ENCODE measurements around the gene RORC.

Gene RORC

DNA sequence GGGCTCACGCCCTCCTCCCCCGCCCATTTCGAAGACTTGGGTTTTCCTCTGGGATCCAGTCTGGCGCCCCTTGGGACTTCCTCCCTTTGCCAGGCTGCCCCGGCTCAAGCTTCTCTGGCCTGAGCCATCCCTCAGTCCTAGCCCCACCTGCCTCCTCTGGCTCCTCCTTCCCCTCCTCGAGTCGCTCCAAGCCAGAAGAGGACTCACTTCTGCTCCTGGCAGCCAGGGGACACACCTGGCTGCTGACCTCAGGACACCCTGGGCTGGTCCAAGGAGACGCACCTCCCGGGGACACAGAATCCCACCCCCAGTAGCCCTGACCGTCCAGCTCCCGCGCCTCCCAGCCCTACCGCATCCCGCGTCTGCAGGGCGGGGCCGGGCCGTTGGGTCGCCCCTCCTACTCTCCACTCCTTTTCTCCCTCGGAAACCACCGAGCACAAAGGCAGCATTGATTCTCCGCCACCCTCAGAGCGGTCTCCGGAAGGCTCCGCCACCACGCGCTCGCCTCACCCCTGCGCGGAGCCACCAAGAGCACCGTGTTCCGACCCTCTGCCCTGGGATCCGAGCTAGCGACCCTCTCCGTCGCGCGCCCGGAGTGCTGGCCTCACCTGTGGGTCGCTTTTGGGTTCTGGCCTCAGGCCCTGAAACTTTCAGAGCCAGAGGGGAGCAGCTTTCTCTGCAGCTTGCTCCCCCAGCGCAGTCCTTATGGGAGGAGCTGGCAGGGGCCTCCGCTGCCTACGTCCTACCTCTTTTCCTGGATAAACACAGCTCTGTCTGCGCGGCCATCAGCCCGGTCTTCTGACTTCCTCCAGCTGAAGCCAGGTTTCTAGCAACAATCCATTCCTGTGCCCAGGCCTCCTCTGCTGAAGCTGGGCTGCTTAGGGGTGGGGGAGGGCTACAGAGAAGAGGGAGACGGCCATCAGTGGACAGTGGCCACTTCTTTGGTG is 8.1 kb upstream of the RORC start, which contains the start of gene C2CD4D:
TSS of gene C2CD4D (minus strand) at position 364 of the 947 bp plus-strand sequence. CDS start 831 bp downstream, outside the sequence.
- ATAC-seq = no peak
- TF ChIP-seq POU6F1 (CRISPR knock-in tag; IDR thresholded peaks at IDR 0.05; ENCODE audit: borderline replicate concordance, low read depth) (no peak), TOX (CRISPR knock-in tag; IDR thresholded peaks at IDR 0.05; ENCODE audit: borderline replicate concordance) (no peak), PPARA (CRISPR knock-in tag; IDR thresholded peaks at IDR 0.05; ENCODE audit: borderline replicate concordance) (no peak), PATZ1 (CRISPR knock-in tag; IDR thresholded peaks at IDR 0.05; ENCODE audit: borderline replicate concordance) (no peak), ESRRG (CRISPR knock-in tag; IDR thresholded peaks at IDR 0.05) (no peak), ZFP3 (CRISPR knock-in tag; IDR thresholded peaks at IDR 0.05) (no peak), SNAI2 (CRISPR knock-in tag; IDR thresholded peaks at IDR 0.05) (no peak), OSR1 (CRISPR knock-in tag; IDR thresholded peaks at IDR 0.05) (no peak), ISL1 (CRISPR knock-in tag; IDR thresholded peaks at IDR 0.05) (no peak)

- no peak for ATAC-seq
- TF ChIP-seq ARNTL (CRISPR knock-in tag; IDR thresholded peaks at IDR 0.05; ENCODE audit: borderline replicate concordance, low read depth) (no peak), ZC3H10 (CRISPR knock-in tag; IDR thresholded peaks at IDR 0.05) (no peak), ZNF8 (CRISPR knock-in tag; IDR thresholded peaks at IDR 0.05) (no peak), TOX (CRISPR knock-in tag; IDR thresholded peaks at IDR 0.05; ENCODE audit: borderline replicate concordance) (no peak), ESRRG (CRISPR knock-in tag; IDR thresholded peaks at IDR 0.05) (no peak), PPARA (CRISPR knock-in tag; IDR thresholded peaks at IDR 0.05; ENCODE audit: borderline replicate concordance) (no peak), CSDC2 (CRISPR knock-in tag; IDR thresholded peaks at IDR 0.05) (no peak), ZFP3 (CRISPR knock-in tag; IDR thresholded peaks at IDR 0.05) (no peak), RARB (CRISPR knock-in tag; IDR thresholded peaks at IDR 0.05) (no peak), TCF4 (CRISPR knock-in tag; IDR thresholded peaks at IDR 0.05; ENCODE audit: borderline replicate concordance) (no peak), ZNF565 (CRISPR knock-in tag; conservative IDR thresholded peaks at IDR 0.05; ENCODE audit: low read depth) (no peak), BACH2 (CRISPR knock-in tag; IDR thresholded peaks at IDR 0.05; ENCODE audit: borderline replicate concordance) (no peak), ZNF70 (CRISPR knock-in tag; IDR thresholded peaks at IDR 0.05) (no peak)
- TF ChIP-seq, protein P1, sequence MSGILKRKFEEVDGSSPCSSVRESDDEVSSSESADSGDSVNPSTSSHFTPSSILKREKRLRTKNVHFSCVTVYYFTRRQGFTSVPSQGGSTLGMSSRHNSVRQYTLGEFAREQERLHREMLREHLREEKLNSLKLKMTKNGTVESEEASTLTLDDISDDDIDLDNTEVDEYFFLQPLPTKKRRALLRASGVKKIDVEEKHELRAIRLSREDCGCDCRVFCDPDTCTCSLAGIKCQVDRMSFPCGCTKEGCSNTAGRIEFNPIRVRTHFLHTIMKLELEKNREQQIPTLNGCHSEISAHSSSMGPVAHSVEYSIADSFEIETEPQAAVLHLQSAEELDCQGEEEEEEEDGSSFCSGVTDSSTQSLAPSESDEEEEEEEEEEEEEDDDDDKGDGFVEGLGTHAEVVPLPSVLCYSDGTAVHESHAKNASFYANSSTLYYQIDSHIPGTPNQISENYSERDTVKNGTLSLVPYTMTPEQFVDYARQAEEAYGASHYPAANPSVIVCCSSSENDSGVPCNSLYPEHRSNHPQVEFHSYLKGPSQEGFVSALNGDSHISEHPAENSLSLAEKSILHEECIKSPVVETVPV (CRISPR knock-in tag; IDR thresholded peaks at IDR 0.05) = no peak
These were observed 7.4 kb upstream of the RORC start for GRCh38 chr1:151839082-151839412.

DNA sequence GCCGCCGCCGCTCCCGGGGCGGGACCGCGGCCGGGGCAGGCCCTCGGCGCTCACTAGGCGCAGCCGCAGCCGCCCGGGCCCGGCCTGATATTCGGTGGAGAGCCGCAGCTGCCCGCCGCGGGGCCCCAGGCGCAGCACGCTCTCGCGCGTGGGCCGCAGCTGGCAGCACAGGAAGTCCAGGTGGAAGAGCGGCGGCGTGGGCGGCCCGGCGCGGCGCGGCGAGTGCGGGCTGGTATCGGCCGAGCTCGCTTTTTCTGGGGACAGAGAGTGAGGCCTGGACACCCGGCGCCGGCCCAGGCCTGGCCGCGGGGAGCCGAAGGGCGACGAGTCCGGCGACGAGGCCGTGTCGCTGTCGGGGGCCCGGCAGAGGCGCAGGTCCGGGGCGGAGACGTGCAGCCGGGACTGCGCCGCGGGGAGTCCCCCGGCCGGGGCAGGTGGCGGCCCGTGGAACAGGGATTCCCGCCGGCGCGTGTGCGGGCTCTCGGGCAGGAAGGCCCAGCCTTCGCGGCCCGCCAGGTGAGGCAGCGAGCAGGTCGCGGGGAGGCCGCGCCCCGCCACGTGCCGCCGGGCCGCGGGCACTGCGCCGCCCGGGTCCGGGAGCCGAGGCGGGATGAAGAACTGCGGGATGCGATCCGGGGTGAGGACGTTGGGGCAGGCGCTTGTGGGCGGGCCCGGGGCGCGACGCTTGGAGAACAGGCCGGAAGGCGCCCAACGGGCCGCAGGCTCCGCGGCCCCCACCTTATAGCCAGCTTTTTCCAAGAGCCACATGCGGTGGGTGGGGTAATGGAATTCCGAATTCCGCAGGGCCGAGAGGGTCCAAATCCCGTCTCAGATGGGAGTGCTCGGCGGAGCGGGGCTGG is 6.8 kb upstream of the RORC start:
- no peak for ATAC-seq
- no peak for TF ChIP-seq RARB (CRISPR knock-in tag; IDR thresholded peaks at IDR 0.05)
- no peak for TF ChIP-seq CREB5 (CRISPR knock-in tag; IDR thresholded peaks at IDR 0.05; ENCODE audit: low read depth)
- no peak for TF ChIP-seq PPARA (CRISPR knock-in tag; IDR thresholded peaks at IDR 0.05; ENCODE audit: borderline replicate concordance)
- TF ChIP-seq PATZ1 (CRISPR knock-in tag; IDR thresholded peaks at IDR 0.05; ENCODE audit: borderline replicate concordance) = no peak
- no peak for TF ChIP-seq TSHZ2 (CRISPR knock-in tag; IDR thresholded peaks at IDR 0.05)
- no peak for TF ChIP-seq POU6F1 (CRISPR knock-in tag; IDR thresholded peaks at IDR 0.05; ENCODE audit: borderline replicate concordance, low read depth)
- no peak for TF ChIP-seq ZC3H10 (CRISPR knock-in tag; IDR thresholded peaks at IDR 0.05)
- TF ChIP-seq ZNF70 (CRISPR knock-in tag; IDR thresholded peaks at IDR 0.05) = no peak
- no peak for TF ChIP-seq ISL1 (CRISPR knock-in tag; IDR thresholded peaks at IDR 0.05)
- TF ChIP-seq ZFP30 (CRISPR knock-in tag; IDR thresholded peaks at IDR 0.05) = no peak

All from SK-N-SH treated with all-trans-retinoic acid at 6 μM for 48 hours (cell line).